ENCODE measurements around the gene SINHCAF.
"Not testable (repeated sequence)": the region's sequence is repeated elsewhere in the genome, so short reads cannot be mapped to it uniquely, and the experiment has no call there.

SINHCAF gene, protein sequence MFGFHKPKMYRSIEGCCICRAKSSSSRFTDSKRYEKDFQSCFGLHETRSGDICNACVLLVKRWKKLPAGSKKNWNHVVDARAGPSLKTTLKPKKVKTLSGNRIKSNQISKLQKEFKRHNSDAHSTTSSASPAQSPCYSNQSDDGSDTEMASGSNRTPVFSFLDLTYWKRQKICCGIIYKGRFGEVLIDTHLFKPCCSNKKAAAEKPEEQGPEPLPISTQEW

DNA sequence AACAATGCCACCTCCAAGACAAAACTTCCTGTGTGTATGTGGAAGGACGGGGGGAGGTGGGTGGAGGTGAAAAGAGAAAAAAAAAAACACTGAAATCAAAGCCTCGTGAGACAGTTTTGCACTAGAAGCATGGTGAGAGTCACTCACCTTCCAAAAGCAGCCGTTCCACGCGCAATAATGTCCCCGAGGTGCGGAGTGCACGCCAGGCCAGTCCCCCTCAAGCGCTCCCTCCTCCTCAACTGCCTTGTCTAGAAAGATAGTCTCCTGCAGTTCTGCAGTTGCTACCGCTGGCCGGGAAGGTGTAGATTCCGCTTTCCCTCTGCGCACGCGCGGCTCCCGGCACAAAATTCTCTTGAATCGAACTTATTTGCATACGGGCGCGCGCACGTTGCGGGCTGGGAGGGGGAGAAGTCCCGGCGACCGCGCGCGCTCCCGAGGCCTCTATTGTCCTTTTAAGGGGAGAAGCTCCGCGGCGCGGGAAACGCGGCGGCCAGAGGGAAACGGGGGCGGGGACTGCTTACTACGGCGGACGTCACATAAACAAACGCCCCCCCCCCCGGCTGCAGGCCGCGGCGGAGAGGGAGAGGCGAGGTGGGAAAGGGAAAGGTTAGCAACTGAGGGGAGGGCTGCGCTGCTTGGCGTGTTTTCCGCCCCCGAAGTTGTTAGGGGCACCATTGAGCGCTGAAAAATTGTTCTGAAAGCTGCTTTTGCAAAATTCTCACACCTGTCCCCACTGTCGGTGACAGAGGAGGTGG lies at the start of gene SINHCAF:
SINHCAF (minus strand) TSS at position 274 of the 755 bp plus-strand sequence. CDS start 27,946 bp downstream, outside the sequence.
- DNase-seq: peak; percentile 99

DNA sequence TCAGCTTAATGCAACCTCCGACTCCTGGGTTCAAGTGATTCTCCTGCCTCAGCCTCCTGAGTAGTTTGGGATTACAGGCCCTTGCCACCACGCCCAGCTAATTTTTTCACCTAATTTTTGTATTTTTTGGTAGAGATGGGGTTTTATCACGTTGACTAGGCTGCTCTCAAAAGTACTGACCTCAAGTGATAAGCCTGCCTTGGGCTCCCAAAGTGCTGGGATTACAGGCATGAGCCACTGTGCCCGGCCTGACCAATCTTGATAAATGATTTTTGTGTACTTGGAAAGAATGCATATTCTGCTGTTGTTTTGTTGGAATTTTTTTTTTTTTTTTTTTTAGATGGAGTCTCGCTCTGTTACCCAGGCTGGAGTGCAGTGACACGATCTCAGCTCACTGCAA lies 49.5 kb upstream of the SINHCAF start:
- DNase-seq: not testable (repeated sequence)

DNA sequence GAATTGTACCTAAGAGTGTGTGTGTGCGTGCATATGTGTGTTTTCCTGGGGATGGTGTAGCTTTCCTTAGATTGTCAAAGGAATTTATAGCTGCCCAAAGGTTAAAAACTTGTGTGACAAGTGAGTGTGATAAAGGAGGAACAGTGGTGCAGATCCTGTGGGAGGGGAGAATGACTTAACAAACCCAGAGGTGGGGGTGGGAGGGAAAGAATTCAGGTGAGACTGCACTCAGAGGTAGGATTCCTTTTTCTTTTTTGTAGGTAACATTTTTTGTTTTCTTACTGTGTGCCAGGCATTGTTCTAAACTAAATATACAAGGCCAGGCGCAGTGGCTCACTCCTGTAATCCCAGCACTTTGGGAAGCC lies 45.3 kb upstream of the SINHCAF start:
- DNase-seq: no peak

DNA sequence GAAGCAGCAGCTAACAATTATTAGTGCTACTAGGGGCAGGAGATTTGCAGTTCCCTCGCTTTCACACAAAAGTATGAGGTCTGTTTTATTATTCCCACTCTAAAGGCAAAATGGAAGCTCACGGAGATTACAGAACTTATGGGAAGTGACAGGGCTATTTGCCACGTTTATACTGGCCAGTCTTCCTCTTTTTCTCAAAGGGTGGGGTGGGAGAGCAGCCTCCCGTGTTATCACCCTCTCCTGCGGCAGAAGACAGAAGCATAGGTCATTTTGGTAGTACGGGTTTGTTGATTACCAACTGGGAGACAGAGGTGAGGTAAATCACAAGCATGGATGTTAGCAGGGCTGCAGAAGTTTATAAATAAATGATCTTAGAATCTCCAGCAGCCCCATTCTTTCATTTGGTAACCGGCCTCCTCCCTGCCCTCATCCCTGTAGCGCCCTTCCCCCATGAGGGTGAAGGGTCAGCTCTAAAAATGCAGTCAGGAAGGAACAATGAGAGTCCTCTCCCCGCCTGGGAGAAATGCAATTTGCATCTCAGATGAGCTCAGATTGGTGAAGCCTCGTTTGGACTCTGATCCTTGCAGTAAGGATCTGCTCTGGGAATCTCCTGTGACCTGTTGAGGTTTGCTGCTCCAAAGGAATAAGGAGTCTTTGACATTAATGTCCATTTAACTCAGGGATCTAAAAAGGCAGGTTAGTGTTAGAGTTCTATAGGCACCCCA lies 44.7 kb upstream of the SINHCAF start:
- DNase-seq: no peak

DNA sequence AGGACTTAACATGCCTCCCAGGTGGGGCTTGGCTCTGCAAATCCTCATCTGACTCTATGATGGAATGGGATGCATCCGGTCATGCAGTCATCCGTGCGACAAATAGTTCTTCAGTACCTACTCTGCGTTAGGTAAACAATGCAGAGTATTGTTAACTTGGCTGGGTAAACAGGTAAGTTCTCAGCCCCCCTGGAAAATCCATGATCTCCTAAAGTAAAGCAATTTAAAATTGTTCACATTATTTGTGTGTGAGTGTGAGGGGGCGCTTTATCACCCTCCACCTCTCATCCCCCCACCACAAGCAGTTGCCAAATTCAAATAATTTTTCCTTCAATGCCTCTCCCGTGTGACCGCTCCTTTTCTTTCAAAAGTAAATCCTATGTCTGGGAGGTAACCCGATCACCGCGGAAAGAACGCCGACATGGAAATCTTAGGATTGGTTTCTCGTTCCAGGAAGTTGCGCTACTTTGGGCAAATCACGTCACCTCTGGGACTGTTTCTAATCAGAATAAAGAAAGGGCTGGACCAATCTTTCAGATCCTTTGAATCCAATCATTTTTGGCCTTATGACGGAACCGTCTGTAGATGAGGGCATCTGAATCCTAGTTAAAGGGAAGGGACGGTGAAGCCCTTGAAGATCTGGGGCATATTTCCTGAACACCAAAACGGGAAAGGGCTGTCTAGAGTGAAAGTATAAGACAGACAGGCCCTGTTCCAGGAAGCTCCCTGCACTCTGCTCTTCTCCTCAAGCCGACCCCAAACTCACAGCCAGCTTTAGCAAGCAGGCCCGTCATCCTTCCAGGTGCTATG lies 44.0 kb upstream of the SINHCAF start:
- DNase-seq: peak; percentile 67

DNA sequence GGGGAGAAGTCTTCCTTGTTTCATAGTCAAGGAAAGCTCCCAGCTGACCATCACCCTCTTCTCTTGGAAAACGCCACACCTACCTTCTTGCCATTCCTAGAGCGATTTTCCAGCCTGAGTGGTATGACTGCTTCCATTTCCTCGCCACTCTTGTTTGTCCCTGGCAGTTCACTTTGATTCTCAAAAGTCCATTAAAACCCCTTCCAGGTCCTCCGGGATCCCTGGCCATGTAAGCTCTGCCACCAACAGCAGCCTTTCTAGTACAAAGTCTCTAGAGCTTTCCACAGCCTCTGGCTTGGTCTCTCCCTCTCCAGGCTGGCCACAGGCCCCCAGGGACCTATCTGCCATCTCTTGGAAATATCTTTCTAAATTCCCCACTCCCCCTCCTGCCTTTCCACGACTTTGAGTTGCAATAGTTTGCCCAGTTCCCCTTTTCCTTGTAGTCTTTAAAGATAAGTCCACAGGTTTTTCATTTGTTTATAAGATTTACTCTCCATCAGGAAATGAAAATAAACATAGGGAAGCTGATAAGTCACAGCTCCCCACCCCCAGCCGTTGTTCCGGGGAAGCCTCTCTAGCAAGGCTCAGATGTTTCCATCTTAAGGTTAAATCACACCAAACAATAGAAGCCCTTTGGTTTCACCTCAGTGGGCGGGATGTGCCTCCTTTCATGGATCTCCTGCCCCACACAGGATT lies 42.9 kb upstream of the SINHCAF start:
- no peak for DNase-seq

DNA sequence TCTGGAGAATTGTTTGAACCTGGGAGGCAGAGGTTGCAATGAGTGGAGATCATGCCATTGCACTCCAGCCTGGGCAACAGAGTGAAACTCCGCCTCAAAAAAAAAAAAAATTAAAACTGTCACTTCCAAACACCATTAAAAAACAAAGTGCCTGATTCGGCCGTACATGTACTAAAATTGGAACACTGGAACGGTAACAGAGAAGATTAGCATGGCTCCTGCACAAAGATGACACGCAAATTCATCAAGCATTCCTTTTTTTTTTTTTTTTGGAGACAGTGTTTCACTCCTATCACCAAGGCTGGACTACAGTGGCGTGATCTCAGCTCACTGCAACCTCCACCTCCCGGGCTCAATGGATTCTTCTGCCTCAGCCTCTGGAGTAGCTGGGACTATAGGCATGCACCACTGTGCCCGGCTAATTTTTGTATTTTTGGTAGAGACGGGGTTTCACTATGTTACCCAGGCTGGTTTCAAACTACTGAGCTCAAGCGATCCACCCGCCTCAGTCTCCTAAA lies 40.2 kb upstream of the SINHCAF start:
- no peak for DNase-seq

DNA sequence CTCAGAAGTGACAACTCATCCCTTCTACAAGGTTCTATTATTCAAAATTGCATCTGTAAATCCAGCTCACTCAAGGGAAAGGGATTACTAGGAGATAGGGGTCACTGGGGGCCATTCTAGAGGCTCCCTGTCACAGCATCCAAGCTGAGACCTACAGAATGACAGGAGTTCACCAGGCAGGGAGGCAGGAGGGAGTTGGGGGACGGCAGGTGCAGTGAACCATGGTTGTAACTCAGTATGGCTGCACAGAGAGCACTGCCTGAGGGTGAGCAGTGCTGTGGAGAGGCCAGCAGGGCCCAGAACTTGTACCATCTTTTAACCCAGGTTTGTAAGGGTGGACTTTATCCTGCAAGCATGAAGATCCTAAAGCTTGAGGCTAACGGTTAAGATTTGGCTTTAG lies 37.9 kb upstream of the SINHCAF start:
- DNase-seq: no peak

DNA sequence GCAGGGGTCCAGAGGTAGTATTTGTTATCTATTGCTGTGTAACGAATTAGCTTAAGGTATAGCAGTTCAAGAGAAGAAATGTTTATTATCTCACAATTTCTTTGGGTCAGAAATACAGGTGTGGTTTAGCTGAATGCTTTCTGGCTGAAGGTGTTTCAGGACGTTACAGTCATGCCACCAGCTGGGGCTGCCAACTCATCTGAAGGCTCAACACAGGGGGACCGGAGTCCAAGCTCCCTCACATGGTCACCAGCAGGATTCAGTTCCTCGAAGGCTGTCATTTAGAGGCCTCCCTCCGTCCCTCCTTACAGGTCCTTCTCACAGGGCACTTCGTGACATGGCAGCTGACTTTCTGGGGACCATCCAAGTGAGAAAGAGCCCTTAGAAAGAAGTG lies 37.5 kb upstream of the SINHCAF start:
- no peak for DNase-seq

DNA sequence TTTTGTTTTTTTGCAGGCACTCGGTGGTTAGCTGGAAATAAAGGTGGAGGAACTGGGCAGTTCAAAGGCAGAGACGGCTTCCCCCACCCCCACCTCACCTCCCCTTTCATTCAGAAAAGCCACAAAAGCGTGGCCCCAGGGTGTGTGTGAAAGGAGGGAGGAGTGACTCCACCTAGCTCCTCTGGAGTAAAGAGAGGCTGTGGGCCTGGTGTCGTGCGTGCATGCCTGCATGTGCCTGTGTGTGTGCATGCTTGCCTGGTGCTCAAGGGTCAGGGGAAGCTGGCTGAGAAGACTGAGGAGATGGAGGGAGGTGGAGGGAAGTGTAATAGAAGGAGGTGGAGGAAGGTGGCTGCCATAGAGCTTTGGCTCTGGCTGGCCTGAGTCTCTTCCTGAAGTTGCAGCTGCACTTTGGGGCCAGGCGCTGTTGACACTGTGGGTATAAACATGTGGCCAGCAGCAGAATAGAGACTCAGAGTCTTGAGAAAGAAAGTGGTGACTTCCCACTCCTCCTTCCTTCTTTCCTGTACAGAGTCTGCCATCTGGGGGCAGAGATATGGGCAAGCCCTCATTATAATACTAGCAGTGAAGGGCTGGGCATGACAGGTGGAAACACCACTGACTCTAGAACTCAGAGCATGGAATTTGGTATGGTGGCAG lies 36.9 kb upstream of the SINHCAF start:
- DNase-seq: no peak

DNA sequence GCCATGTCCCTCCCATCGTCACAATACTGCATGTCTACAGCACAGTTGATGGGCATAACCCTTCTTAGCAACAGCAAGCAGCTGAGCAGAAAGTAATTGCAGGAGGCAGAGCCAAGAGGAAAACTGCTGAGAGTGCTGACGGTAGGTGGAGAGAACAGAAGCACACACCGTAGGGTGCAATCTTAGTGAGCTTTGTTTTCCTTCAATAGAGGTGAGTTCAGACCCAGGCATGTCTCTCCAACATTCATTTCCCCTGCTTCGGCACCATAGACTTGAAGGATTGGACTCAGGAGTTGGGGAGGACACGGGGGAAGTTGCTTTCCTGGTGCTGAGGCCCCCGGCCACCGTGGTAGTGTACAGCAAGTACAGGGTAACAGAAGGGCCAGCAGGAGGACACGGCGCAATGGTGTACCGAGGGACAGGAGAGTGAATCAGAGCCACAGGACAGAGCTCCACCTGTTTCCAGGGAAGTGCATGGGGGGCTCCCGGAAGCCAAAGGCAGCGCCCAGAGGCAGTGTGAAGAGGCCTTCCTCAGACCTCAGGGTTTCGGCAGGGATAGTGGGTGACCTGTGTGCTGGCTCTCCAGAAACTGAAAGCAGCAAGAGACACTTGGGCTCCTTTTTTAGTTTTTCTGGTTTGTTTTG lies 36.3 kb upstream of the SINHCAF start:
- DNase-seq: no peak

DNA sequence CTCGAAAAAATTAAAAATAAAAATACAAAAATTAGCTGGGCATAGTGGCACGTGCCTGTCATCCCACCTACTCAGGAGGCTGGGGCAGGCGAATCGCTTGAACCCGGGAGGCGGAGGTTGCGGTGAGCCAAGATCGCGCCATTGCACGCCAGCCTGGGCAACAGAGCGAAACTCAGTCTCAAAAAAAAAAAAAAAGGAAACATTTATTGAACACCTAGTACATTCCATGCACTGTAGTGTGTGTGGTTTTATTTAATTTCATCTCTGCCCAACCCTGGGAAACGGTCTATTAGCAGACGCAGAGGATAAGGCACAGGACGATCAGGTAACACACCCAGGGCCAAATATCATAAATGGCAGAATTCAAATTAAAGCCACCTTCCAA lies 35.8 kb upstream of the SINHCAF start:
- no peak for DNase-seq

DNA sequence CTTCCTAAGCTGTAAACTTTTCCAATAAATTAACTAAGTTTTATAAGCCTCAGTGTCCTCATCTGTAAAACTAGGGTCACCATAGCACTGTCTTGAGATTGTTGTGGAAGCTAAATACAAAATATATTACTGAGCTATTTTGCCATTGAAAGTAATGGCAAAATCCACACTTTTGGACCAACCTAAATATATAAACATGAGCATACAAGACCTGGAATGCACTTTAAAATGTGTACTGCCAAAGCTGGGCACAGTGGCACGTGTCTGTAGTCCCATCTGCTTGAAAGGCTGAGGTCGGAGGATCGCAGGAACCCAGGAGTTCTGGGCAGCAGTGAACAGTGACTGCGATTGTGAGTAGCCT lies 29.8 kb upstream of the SINHCAF start:
- no peak for DNase-seq

DNA sequence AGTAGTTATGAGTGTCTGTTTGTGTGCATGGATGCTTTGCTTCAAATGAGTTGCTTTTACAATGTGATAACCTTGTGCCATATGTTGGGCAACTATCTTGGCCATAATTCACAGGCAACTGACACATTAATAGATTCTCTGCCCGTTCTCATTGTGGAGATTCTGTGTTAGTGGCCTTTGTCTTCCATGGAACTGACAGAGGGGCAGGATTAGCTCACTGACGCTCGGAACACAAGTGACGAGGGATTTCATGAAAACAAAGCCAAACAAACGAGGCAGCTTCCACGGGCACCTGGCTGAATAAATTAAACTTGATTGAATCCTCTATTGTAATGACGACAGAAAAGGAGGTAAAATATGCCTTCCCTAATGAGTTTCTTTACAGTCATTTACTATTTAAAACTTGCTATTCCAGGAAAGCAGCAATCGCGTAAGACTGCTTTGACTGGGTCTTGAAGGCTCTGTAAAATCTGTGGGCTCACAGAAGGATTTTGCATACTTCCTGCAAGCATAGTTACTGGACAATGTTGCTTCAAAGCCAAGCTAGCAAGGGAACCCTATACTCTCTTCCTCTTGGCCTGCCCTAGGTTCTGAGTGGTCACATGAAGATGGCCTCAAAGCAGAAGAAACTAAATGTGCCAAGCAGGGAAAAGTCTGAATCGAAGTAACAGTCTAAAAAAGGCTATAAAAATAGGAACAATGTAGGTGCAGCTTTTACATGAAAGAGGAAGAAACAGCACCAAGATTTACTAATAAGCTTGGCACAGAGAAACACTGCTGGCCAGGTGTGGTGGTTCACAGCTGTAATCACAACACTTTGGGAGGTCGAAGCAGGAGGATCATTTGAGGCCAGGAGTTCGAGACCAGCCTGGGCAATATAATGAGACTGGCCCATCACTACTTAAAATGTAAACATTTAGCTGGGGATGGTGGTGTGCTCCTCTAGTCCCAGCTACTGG lies 28.1 kb upstream of the SINHCAF start:
- no peak for DNase-seq

DNA sequence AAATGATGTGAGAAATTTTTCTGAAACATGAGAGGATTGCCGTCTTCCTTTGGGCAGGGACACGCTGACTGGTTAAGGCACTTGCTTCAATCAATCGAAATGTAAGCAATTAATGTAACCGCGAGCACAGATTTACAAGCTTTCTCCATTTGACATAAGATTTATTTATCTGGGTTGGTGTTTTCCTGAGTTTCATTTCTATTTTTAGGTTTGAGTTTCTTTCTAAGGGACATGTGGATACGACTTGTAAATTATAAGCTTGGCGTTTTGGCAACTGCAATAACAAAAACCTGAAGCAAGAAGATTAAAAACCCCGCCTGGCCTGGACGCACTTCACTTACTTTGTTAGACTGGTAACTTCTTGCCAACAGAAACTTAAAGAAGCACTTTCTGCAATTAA lies 20.3 kb upstream of the SINHCAF start:
- DNase-seq: no peak

DNA sequence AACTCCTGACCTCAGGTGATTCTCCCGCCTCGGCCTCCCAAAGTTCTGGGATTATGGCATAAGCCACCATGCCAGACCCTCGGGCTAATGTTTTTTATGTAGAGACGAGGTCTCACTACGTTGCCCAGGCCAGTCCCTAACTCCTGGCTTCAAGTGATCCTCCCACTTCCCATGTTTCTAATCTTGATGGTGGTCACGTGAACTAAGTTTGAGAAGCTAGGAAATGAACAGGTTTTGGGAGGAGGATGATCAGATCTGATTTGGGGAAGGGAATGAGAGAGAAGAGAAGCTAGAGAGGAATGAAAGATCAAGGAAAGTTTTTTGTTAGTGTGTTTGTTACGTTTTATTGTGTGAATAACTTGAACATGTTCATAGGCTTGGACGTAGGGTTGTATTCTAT lies 17.2 kb upstream of the SINHCAF start:
- no peak for DNase-seq

DNA sequence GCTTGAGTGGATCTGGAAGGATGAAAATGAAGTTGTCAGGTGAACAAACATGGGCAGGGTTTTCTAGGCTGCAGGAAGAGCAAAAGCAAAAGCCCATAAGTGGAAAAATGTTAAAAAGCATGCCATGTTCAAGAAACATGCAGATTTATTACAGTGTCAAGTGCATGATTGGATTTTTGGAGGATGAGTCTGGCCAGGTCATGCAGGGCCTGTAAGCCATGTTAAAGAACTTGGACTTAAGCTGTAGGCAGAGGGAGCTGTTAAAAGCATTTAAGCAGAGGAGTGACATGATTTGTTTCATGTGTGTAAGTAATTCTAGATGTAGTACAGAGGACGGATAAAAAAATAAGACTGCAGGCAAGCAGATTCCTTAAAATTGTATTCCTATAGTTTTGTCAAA lies 16.3 kb upstream of the SINHCAF start:
- DNase-seq: no peak

DNA sequence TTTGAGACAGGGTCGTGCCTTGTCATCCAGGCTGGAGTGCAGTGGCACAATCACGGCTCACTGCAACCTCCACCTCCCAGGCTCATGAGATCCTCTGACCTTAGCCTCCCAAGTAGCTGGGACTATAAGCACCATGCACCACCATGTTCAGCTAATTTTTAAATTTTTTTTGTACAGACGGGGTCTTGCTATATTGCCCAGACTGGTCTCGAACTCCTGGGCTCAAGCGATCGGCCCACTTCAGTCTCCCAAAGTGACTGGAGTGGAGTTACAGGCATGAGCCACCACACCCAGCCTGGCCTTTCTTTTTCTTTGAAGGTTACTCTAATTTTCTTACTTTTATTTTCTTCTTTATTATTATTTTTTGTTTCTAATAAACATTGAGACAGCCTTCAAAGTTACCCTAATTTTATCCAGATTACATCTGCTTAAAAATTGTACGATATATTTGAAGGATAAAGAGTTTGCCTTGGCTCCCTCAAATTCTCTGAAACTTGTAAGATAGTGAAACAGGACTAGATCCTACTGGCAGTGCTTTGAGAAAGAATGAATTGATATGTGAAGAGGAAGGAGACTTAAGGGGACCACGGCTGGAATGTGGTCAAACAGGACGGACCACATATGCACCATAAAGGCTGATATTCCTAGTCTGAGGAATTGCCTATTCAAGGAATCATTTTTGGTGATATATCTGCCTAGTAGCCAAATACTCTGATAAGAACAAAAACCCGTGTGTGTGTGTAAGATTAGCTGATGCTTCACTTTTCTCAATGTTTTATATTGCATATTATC lies 14.1 kb upstream of the SINHCAF start:
- no peak for DNase-seq

DNA sequence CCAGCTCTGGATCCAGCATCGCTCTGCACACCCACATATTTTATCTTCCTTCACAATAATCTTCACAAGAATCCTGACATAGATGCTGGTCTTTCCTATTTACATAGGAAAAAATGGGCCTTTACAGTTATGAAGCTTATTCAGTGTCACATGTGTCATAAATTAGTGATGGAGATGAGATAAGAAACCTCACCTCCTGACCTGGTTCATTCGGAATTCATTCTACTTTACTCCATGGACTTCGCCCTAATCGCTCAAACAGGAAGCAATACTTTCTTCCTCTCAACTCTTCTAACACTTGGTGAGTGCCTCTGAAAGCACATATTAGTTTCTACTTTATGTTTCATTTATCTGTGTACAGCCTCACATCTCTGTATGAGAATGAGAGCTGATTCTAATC lies 12.0 kb upstream of the SINHCAF start:
- no peak for DNase-seq
